PC-3 (cell line): ENCODE measurements around the gene NLGN1.

ENCODE experiments used
- CTCF ChIP-seq: fragments of 300-600 bp; sonication (generic); conservative IDR thresholded peaks from 2 replicates; pipeline ENCODE4 v1.5.1; 2017; ENCODE audit warnings: antibody characterized with exemption, low read depth, mild to moderate bottlenecking, low read length
- EZH2 ChIP-seq: fragments of 300-600 bp; sonication (generic); IDR thresholded peaks from one replicate; pipeline ENCODE4 v1.6.1; 2017; ENCODE audit warnings: antibody characterized with exemption, mild to moderate bottlenecking, low read length; ENCODE audit not compliant: unreplicated experiment

GRCh38 chr3:173893066-173893465, 495.5 kb downstream of the NLGN1 start:
- TF ChIP-seq CTCF = no peak
- TF ChIP-seq EZH2 = no peak
